H54 (cell line): Measurements from ENCODE around the gene TOPBP1.

Experiments
- DNase-seq: peaks from one replicate; pipeline ENCODE4 v3.0.0; 2011; ENCODE audit warnings: low spot score, mixed read lengths; ENCODE audit not compliant: insufficient read length
- FAIRE-seq: peaks from 3 replicates; lab custom pipeline; 2011; peaks lifted over from hg19 to GRCh38; lab: Jason Lieb, UNC
- POLR2A ChIP-seq: IDR thresholded peaks from 2 replicates; pipeline ENCODE4 v1.6.1; 2011; ENCODE audit warnings: low read depth, mild to moderate bottlenecking, low read length

TOPBP1 gene

DNA sequence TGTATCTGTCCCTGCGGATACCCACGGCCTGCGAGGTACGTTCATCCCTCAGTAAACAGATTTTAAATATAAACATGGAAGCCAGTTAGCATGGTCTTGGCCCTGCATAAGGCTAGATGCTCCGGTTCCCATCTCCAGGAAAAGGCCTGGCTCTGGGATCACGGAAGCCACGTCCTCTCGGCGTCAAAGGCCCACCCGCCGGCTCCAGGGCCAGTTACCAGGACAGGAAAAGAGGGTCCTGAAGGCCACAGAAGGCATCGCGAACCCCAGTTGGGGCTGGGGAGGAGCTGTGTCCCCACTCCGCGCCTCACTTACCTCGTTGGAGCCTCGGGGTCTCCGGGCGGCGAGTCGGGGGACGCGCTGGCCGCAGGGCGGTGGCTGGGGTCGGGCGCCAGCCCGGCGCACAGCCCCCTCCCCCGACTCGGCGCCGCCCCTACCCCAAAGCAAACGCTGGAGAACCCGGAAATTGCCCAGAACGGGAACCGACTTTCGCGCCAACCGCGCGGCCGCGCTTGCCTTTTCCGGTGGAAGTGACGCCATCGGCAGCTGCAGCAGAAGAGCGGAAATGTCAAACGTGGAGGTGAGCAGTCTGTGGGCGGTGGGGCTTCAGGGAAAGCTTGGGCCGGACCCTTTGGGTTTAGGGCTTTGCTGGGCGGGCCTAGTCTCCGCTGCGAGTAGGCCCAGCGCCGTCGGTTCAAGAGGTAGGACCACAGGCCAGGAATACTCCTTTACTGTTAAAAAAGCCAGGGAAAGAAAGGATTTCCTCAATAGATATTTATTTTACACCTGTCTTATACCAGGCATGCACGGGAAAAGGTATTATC lies at the start of gene TOPBP1:
Gene TOPBP1, minus strand, starts transcription at position 488 of the 824 bp plus-strand sequence. CDS start 814 bp downstream, outside the sequence.
- TF ChIP-seq POLR2A, result peak; percentile 65; the same call in 1 of the 2 replicates
- FAIRE-seq, result peak; percentile 6
- DNase-seq, result peak; percentile 81

DNA sequence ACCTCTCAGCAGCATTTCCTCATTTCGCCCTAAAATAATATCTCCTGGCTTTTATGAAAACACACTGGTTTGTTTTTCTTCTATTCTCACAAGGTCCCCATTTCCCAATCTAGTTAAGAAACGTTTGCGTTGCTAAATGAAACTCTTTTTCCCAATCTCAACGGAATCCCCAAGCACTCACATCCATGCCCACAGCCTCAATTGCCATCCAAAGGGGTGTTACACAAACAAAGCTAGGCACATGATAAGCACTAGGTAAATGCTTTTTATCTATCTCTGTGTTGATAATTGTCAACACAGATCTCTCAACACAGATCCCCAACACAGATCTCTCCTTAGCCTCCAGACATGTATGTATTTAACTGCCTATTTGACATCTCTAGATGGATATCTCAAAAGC lies 49.3 kb upstream of the TOPBP1 start:
- no peak for FAIRE-seq
- no peak for DNase-seq
- TF ChIP-seq POLR2A, result no peak

DNA sequence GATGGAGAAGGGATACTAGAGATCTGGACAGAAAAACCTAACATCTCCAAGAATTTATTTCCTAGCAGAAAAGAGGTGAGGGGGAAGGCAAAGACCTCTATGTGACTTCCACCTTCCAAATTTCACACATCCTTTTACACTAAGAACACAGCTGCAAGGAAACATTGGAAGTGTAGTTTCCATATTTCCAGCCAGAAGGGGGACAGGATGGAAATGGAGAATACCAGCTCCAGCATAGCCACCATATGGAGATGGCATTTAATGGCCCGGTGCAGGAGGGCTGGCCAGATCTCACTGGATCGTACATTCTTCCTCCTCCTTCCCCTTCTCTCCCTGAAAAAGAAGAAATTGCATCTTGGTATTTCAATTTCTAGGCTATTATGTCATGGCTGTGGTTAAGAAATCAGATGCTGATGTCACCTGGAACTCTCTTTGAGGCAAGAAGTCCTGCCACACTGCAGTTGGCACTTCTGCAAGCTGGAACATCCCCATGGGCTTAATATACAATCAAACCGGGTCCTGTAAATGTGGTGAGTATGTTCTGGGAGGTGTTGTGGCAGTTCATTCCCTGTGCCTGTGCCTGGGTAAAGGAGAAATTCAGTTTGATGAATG lies 47.5 kb upstream of the TOPBP1 start:
- DNase-seq, result no peak
- no peak for TF ChIP-seq POLR2A
- FAIRE-seq, result no peak

DNA sequence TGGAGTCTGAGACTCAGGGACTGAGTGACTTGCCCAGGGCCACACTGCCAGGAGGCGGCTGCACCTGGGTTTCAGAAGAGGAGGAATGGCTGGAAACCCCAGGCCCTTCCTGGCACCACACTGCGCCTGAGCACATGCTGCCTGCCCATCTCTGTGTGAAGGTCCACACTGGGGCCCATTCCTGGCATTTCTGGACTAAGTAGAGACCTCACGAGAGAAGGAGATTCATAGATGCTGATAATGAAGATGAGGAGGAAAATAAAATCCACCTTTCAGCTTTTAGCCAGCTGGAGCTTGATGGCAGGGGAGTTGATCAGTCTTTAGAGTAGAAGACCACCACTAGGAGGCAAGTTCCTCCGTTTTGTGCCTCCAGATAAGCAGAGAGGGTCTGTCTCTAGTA lies 44.3 kb upstream of the TOPBP1 start:
- FAIRE-seq, result no peak
- no peak for TF ChIP-seq POLR2A
- DNase-seq, result no peak

DNA sequence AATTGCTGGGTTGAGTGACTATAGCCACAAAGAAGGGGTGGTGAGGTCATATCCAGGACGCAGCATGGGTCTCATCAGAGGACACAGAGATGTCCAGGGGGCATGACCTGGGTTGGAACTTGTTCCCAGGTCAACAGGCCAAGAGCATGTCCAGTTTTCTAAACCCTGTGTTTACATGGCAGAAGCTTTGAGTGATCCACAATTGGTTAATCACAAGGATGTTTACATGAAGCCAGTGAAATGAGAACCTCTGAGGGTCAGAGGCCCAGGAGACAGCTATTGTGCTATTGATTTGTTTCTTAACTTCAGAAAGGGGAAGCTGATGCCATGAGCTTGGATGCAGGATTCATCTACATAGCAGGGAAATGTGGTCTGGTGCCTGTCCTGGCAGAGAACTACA lies 42.2 kb upstream of the TOPBP1 start:
- TF ChIP-seq POLR2A, result no peak
- FAIRE-seq (no peak), DNase-seq (no peak)

DNA sequence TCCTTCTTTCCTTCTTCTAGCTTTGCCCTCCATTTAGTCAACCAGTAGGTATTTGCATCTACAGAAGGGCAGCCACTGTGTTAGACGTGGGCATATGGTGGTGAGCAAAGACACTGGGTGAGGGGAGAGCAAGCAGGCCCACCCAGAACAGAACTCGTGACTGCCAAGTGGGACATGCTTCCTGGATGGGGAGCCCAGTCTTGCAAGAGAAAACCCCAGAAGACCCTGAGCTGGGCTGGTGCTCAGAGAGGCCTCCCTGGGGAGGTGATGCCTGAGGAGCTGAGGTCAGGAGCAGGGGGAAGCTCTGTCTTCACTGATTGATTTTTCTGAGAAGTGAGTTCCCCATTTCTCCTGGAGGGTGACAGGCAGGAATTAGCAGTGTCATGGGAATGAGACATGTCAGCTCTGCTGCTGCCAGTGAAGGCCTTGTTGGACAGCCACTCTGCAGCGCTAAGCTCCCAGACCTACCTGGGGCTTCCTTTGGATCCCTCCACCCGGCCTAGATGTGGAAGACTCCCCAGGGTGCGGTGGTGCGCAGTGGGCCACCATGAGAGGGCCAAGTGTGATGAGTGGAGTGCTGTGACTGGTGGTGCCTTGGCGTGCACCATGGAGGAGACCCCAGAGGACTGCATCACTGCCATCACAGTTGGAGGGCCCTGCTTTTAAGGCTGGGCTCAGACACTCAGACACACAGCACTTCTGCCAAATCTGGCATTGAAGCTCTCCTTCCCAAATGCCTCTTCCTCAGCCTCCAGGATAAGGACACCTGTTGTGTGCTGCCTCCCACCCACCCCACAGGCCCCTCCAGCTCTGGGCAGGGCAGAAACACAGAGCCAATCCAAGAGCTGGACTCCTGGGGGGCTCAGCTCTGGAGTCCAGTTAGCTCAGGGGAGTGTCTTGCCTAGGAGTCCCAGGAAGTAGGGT lies 40.0 kb upstream of the TOPBP1 start:
- no peak for DNase-seq
- no peak for TF ChIP-seq POLR2A
- FAIRE-seq, result no peak

DNA sequence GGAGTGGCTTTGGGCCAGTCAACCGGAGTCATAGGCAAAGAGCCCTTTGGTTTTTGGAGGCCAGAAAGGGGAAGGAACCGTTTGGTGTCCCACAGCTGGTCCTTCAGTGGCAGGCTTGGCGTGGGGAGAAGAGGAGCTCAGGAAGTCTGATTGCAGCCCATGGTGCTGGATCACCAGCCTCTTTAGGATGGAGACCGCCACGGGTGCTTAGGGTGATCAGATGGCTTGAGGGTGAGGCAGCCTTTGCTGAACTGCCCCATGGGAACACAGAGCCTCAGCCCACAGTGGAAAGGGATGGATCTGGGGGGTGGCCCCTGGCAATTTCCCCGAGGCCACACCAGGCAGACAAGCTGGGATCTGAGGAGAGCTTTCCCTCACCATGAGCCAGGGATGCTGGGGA lies 38.6 kb upstream of the TOPBP1 start:
- no peak for TF ChIP-seq POLR2A
- no peak for DNase-seq
- no peak for FAIRE-seq

DNA sequence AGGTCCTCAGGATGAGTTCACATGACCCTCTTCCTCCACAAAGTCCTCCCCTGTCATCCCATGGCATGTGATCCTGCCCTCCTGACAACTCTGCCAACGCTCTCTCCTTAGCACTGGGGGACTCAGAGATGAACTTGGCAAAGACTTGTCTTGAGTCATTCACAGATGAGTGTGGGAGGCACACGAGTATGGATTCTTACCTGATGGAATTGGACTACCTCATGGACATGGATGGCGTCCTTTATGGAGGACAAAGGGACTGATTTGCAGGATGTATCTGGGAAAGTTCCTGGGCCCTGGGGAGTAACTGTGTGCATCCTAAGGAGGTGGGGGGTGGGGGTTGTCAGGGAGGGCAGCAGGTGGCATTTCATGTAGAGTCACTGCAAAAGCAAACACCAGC lies 38.2 kb upstream of the TOPBP1 start:
- FAIRE-seq (no peak), DNase-seq (no peak)
- TF ChIP-seq POLR2A, result no peak

DNA sequence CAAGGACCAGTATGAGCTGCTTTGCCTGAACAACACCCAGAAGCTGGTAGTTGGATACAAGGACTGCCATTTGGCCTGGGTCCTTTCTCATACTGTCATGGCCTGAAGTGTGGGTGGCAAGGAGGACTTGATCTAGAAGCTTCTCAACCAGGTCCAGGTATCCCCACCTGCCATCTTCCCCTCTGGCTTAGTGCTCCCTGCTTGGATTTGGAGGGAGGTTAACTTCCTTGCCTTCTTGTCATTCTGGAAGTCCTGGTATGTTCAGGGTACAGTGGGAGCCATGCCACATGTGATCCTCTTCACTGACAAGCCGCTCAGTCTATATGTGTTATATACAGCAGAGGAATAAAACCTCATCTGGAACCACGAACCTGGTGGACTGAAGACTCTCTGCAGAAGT lies 37.7 kb upstream of the TOPBP1 start:
- TF ChIP-seq POLR2A, result no peak
- no peak for FAIRE-seq

DNA sequence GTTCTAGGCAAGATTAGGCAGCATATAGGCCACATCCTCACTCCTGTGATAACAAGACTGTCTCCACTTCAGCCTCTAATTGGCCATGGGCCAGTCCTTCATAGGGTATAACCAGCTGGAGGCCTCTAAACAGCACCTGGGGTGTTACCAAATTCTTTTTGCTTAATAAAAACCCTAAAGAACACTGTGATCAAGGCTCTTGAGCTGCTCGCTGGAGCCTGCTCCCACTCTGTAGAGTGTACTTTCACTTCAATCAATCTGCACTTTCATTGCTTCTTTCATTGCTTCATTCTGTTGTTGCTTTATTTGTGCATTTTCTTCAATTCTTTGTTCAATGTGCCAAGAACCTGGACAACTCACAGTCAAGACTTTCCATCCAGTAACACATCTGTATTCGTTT lies 36.2 kb upstream of the TOPBP1 start:
- TF ChIP-seq POLR2A, result no peak
- FAIRE-seq, result no peak

More for the DNA sequence above, 37.7 kb upstream of the TOPBP1 start:
- DNase-seq, result no peak

DNA sequence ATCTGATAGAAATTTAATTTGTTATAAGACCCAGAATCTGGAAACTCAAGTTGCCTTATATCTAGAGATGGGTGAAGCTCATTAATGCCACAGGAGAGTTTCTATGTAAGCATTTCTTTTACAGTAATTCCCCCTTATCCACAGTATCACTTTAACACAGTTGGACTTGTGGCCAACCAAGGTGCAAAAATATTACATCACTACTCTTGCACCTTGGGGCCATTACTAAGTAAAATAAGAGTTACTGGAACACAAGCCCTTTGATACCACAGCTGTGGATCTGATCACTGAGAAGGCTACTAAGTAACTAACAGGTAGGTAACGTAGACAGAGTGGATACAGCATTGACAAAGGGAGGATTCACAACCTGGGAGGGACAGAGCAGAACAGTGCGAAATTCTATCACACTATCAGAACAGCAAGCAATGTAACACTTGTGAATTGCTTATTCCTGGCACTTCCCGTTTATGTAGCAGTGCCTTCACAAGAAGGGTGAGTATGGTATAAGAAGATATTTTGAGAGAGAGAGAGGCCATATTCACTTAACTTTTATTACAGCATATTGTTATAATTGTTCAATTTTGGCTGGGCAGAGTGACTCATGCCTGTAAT lies 33.9 kb upstream of the TOPBP1 start:
- FAIRE-seq (no peak), DNase-seq (no peak)
- no peak for TF ChIP-seq POLR2A

More for the DNA sequence above, 36.2 kb upstream of the TOPBP1 start:
- no peak for DNase-seq

DNA sequence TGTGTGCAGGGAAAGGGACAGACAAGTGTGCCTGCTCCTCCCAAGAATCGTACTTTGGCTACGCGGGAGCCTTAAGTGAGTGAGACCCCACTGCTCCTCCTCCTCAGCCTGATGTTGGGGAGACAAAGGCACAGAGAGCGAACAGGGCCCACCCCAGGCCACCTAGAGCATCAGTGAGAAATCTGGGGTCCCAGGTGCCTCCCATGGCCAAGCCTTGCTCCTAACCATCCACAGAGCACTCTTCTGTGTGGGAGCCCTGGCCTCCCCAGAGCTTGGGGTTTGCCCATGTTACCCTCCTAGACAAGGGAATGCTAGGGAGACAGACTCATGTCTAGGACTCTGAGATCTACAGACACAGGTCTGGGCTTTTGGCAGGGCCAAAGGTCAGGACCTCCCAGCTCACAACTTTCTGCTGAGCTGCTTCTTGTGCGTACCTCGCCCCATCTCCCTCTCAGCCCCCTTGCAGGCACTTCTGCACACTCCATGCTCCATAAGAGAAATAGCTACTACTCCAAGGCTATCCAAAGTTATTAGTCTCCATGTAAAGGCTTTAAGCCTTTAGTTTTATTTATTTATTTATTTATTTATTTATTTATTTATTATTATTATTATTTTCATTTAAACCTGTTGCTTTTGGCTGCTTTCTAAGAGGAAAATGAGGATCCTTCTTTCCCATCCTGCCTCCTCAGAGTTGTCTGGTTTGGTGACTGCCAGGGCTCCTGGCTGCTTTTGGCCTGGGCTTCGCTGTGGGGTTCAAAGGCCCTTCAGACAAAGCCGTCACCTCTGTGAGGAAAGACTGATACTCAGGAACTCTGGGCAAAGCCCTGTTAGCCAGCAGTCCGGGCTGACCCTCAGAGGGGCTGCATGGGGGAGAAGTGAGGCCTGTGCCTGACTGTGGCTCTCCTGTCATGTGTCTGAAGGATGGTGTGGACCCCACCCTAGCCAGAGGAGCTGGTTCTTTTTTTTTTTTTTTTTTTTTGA lies 32.8 kb upstream of the TOPBP1 start:
- TF ChIP-seq POLR2A, result no peak
- no peak for FAIRE-seq
- DNase-seq, result no peak
